HCT116 (cell line): Measurements from ENCODE around the gene SP7. TPM values are rescaled to one million over a fixed set of nuclear protein-coding genes. Genes with fewer than 3 reads are reported as not detected.

Experiments used
- ATAC-seq: fragments of 200-7000 bp; cut with Tn5 transposase; 2 replicates; pipeline ENCODE4 v1.9.1; 2020; ENCODE audit warnings: mild to moderate bottlenecking, moderate library complexity
- BruUV-seq: library from RNA; stranded (reverse); fragments of 400-500 nt; replicated peaks from 2 replicates; lab custom pipeline; 2021; lab: Mats Ljungman, UMichigan
- CTCF ChIA-PET: fragments of 300-600 bp; sonication (Branson Sonifier 250); formaldehyde crosslinking; loops from one replicate; lab custom pipeline; 2021; ENCODE audit warnings: antibody characterized with exemption; lab: Charles Lee
- POLR2A ChIA-PET: fragments of 300-600, 350-600 bp; sonication (Branson Sonifier 250); formaldehyde crosslinking; loops from one replicate; lab custom pipeline; 2021; ENCODE audit warnings: antibody characterized with exemption; lab: Charles Lee
- RAD21 ChIA-PET, 2 experiments: fragments of 300-600 bp; sonication (Branson Sonifier 250); formaldehyde crosslinking; loops; one replicate each; lab custom pipeline; 2023; ENCODE audit warnings: low total read pairs in 2 of 2; ENCODE audit not compliant: uncharacterized antibody in 2 of 2, unreplicated experiment in 2 of 2, low non-redundant PET in 1 of 2; lab: Charles Lee
- DNase-seq: peaks from one replicate; pipeline ENCODE4 v3.0.0-alpha.2; 2010; ENCODE audit warnings: low read depth, low spot score
- H2AFZ ChIP-seq: fragments of 200-600 bp; shearing (Covaris generic), sonication (generic); 2 replicates; pipeline ENCODE4 v1.6.1; 2017; ENCODE audit warnings: low read depth, mixed run types, mixed read lengths, antibody characterized with exemption, low read length; ENCODE audit not compliant: poor library complexity, severe bottlenecking
- H3K27ac ChIP-seq: 2 replicates; pipeline ENCODE4 v1.5.1; 2012; ENCODE audit warnings: low read depth, low read length
- H3K27me3 ChIP-seq: fragments of 200-600 bp; sonication (generic); 2 replicates; pipeline ENCODE4 v1.6.1; 2016; ENCODE audit warnings: mixed run types, low read length, mixed read lengths; ENCODE audit not compliant: insufficient read depth
- H3K36me3 ChIP-seq, 2 experiments: fragments of 200-500 bp in 1 of 2; fragments of 200-600 bp in 1 of 2; sonication (Bioruptor generic) in 1 of 2; sonication (generic) in 1 of 2; 2 replicates each; pipeline versions ENCODE4 v1.5.1 to v1.6.1; 2014 to 2016; ENCODE audit warnings: low read length in 2 of 2, inconsistent platforms in 1 of 2, mixed read lengths in 1 of 2, mixed run types in 1 of 2; ENCODE audit not compliant: insufficient read depth in 2 of 2, control insufficient read depth in 1 of 2
- H3K4me1 ChIP-seq, 2 experiments: fragments of 200-600 bp in 1 of 2; sonication (generic) in 1 of 2; 2 replicates each; pipeline versions ENCODE4 v1.5.1 to v1.6.1; 2012 to 2017; ENCODE audit warnings: low read length in 2 of 2, inconsistent platforms in 1 of 2, mild to moderate bottlenecking in 1 of 2, mixed read lengths in 1 of 2, mixed run types in 1 of 2, moderate library complexity in 1 of 2; ENCODE audit not compliant: insufficient read depth in 2 of 2, control insufficient read depth in 1 of 2
- H3K4me2 ChIP-seq: fragments of 200-600 bp; sonication (generic); 2 replicates; pipeline ENCODE4 v1.6.1; 2017; ENCODE audit warnings: mixed run types, low read length, mixed read lengths
- H3K4me3 ChIP-seq, 2 experiments: fragments of 200-600 bp in 1 of 2; sonication (generic) in 1 of 2; replicated peaks in 1 of 2; 2 replicates each; pipeline ENCODE4 v1.5.1; 2011 to 2016; ENCODE audit warnings: low read length in 2 of 2, control low read depth in 1 of 2, low read depth in 1 of 2, mild to moderate bottlenecking in 1 of 2, mixed read lengths in 1 of 2, mixed run types in 1 of 2
- H3K79me2 ChIP-seq: fragments of 200-600 bp; sonication (generic); 2 replicates; pipeline ENCODE4 v1.6.1; 2017; ENCODE audit warnings: mild to moderate bottlenecking, mixed run types, low read length, moderate library complexity, mixed read lengths; ENCODE audit not compliant: insufficient read depth
- H3K9ac ChIP-seq: fragments of 200-600 bp; sonication (generic); 2 replicates; pipeline ENCODE4 v1.6.1; 2016; ENCODE audit warnings: low read length, mixed read lengths
- H3K9me2 ChIP-seq: fragments of 200-600 bp; sonication (generic), shearing (Covaris generic); 2 replicates; pipeline ENCODE4 v1.6.1; 2017; ENCODE audit warnings: mixed run types, mild to moderate bottlenecking, moderate library complexity; ENCODE audit not compliant: insufficient read depth
- H3K9me3 ChIP-seq, 2 experiments: fragments of 200-500 bp in 1 of 2; fragments of 200-600 bp in 1 of 2; sonication (Bioruptor generic) in 1 of 2; sonication (generic) in 1 of 2; 2 replicates each; pipeline ENCODE4 v1.6.1; 2014 to 2017; ENCODE audit warnings: low read length in 2 of 2, mixed read lengths in 2 of 2, inconsistent platforms in 1 of 2, low read depth in 1 of 2, mild to moderate bottlenecking in 1 of 2, mixed run types in 1 of 2, moderate library complexity in 1 of 2; ENCODE audit not compliant: control insufficient read depth in 1 of 2, insufficient read depth in 1 of 2
- H4K20me1 ChIP-seq: fragments of 200-600 bp; sonication (generic), shearing (Covaris generic); 2 replicates; pipeline ENCODE4 v1.6.1; 2017; ENCODE audit warnings: mixed run types, mild to moderate bottlenecking, moderate library complexity; ENCODE audit not compliant: insufficient read depth
- CBX3 ChIP-seq: IDR thresholded peaks from 2 replicates; pipeline ENCODE4 v1.6.1; 2012; ENCODE audit warnings: low read depth
- CEBPB ChIP-seq: IDR thresholded peaks from 2 replicates; pipeline ENCODE4 v1.6.1; 2012; ENCODE audit warnings: low read depth
- EGR1 ChIP-seq: IDR thresholded peaks from 2 replicates; pipeline ENCODE4 v1.6.1; 2012; ENCODE audit warnings: low read depth
- ELF1 ChIP-seq: IDR thresholded peaks from 2 replicates; pipeline ENCODE4 v1.6.1; 2012; ENCODE audit warnings: low read depth, borderline replicate concordance
- EZH2phosphoT487 ChIP-seq: fragments of 200-600 bp; IDR thresholded peaks from 2 replicates; pipeline ENCODE4 v1.6.1; 2018; ENCODE audit warnings: antibody characterized with exemption, borderline replicate concordance
- POLR2AphosphoS5 ChIP-seq: IDR thresholded peaks from 2 replicates; pipeline ENCODE4 v1.6.1; 2011; ENCODE audit warnings: mild to moderate bottlenecking, low read depth, low read length, moderate library complexity
- RAD21 ChIP-seq: IDR thresholded peaks from 2 replicates; pipeline ENCODE4 v1.6.1; 2012; ENCODE audit warnings: low read depth, mild to moderate bottlenecking
- SIN3A ChIP-seq: IDR thresholded peaks from 2 replicates; pipeline ENCODE4 v1.6.1; 2012; ENCODE audit warnings: low read depth
- SRF ChIP-seq: IDR thresholded peaks from 2 replicates; pipeline ENCODE4 v1.6.1; 2012; ENCODE audit warnings: low read depth
- YY1 ChIP-seq: IDR thresholded peaks from 2 replicates; pipeline ENCODE4 v1.6.1; 2011; ENCODE audit warnings: low read length, low read depth, moderate library complexity, mild to moderate bottlenecking; ENCODE audit not compliant: insufficient replicate concordance; ENCODE audit errors: extremely low read depth
- ZNF274 ChIP-seq: fragments of 200-500 bp; sonication (Bioruptor generic); IDR thresholded peaks from 2 replicates; pipeline ENCODE4 v1.6.1; 2014; ENCODE audit warnings: mild to moderate bottlenecking, low read depth, low read length, inconsistent platforms
- intact Hi-C: fragments of 100-400 bp; cut with micrococcal nuclease; formaldehyde crosslinking; loops from 2 replicates; pipeline ENCODE4 v1.10.0; 2022
- total RNA-seq: library from RNA; stranded (reverse); gene quantifications from one replicate; pipeline ENCODE4 v1.2.1, GENCODE V29; 2021; ENCODE audit not compliant: unreplicated experiment
- TF ChIP-seq, protein P1 (sequence below), 3 experiments: fragments of 200-600 bp in 1 of 3; sonication (generic) in 1 of 3; IDR thresholded peaks in 2 of 3; conservative IDR thresholded peaks in 1 of 3; 2 replicates each; pipeline ENCODE4 v1.5.1; 2012 to 2017; ENCODE audit warnings: low read depth in 2 of 3, low read length in 2 of 3, antibody characterized with exemption in 1 of 3, borderline replicate concordance in 1 of 3, control low read depth in 1 of 3, mild to moderate bottlenecking in 1 of 3, mixed read lengths in 1 of 3, mixed run types in 1 of 3, moderate library complexity in 1 of 3; ENCODE audit not compliant: insufficient read depth in 1 of 3
- TF ChIP-seq, protein P2 (sequence below): IDR thresholded peaks from 2 replicates; pipeline ENCODE4 v1.6.1; 2012

The SP7 gene
- total RNA-seq, 1 experiment from 2014 or later, result not detected

DNA sequence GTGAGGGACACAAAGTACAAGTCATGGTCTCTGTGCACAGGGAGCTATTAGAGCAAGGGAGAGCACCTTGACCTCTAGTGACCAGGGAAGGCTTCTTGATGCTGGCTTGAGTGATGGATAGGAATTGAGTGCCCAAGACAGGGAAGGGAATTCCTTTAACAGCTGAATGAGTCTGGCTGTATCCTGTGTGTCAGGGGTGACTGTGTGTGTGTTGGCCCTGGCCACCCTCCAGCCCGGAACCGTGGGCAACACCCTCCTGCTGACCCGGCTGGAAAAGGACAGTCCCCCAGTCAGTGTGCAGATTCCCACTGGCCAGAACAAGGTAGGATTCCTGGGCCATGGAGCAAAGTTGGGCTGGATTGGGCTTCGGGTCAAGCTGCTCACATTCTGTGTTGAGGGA is 46.3 kb downstream of the SP7 start:
- Histone ChIP-seq H3K79me2 (no peaks in the 10 kb centered on the region), H2AFZ (no peak overlapping the region), H3K9me2 (no peaks in the 10 kb centered on the region), H3K9me3 (no peaks in the 10 kb centered on the region), H3K27me3 (no peaks in the 10 kb centered on the region), H4K20me1 (no peaks in the 10 kb centered on the region), H3K9ac (no peak overlapping the region), H3K36me3 (peaks cover 38 to 40% of the 10 kb centered on the region in 2 experiments; a peak in 3 of 4 replicates), H3K4me2 (no peak overlapping the region), H3K4me1 (peaks cover 3% of the 10 kb centered on the region in 2 experiments), H3K27ac (no peak overlapping the region), H3K4me3 (no peak overlapping the region)
- DNase-seq (no peak), ATAC-seq (no peak)
- intact Hi-C loops, result loop anchor here (10.0 kb wide), 1 partner anchor 225 kb away; no protein-coding TSS in a partner anchor
- ChIA-PET CTCF (interaction anchor here (0.8 kb wide), 2 partner anchors 73 to 76 kb away, joined by 3 read pairs; no protein-coding TSS in a partner anchor), POLR2A (no interaction called here), RAD21 (interaction anchor here in 1 of 2 experiments (1.0 kb wide), 1 partner anchor 76 kb away, joined by 3 read pairs; no protein-coding TSS in a partner anchor)
- TF ChIP-seq ZNF274, result no peak
- TF ChIP-seq SRF, result no peak
- TF ChIP-seq EGR1, result no peak
- TF ChIP-seq CEBPB, result no peak
- no peak for TF ChIP-seq SIN3A
- TF ChIP-seq EZH2phosphoT487, result no peak
- no peak for TF ChIP-seq POLR2AphosphoS5
- no TSS peak for BruUV-seq

DNA sequence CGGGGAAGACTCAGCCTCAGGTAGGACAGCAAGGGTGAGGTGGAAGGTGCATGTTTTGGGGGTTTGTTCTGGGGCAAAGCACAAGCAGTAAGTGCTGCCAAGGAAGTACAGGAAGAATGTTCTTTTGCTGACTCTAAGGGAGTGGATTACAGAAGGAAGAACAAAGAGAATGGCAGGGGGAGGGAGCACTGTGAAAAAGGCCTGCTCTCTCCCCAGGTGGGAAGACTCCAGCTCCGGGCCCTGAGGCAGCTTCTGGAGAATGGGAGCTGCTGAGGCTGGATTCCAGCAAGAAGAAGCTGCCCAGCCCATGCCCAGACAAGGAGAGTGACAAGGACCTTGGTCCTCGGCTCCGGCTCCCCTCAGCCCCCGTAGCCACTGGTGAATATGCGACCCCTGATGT is 47.8 kb downstream of the SP7 start:
- ATAC-seq, result no peak
- no peaks in the 10 kb centered on the region for H3K79me2 ChIP-seq
- intact Hi-C loops, result loop anchor here (10.0 kb wide), 1 partner anchor 224 kb away; no protein-coding TSS in a partner anchor
- peaks cover 42 to 50% of the 10 kb centered on the region in 2 experiments for H3K36me3 ChIP-seq
- TF ChIP-seq POLR2AphosphoS5, result no peak
- TF ChIP-seq ELF1, result no peak
- TF ChIP-seq, protein P1, sequence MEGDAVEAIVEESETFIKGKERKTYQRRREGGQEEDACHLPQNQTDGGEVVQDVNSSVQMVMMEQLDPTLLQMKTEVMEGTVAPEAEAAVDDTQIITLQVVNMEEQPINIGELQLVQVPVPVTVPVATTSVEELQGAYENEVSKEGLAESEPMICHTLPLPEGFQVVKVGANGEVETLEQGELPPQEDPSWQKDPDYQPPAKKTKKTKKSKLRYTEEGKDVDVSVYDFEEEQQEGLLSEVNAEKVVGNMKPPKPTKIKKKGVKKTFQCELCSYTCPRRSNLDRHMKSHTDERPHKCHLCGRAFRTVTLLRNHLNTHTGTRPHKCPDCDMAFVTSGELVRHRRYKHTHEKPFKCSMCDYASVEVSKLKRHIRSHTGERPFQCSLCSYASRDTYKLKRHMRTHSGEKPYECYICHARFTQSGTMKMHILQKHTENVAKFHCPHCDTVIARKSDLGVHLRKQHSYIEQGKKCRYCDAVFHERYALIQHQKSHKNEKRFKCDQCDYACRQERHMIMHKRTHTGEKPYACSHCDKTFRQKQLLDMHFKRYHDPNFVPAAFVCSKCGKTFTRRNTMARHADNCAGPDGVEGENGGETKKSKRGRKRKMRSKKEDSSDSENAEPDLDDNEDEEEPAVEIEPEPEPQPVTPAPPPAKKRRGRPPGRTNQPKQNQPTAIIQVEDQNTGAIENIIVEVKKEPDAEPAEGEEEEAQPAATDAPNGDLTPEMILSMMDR (IDR thresholded peaks at IDR 0.05 in 2 of 3, conservative IDR thresholded peaks at IDR 0.05 in 1 of 3; ENCODE audit: borderline replicate concordance in 1 of 3, insufficient read depth in 1 of 3, low read depth in 2 of 3, low read length in 2 of 3), result no peak
- TF ChIP-seq RAD21, result no peak
- TF ChIP-seq YY1, result no peak
- TF ChIP-seq, protein P2, sequence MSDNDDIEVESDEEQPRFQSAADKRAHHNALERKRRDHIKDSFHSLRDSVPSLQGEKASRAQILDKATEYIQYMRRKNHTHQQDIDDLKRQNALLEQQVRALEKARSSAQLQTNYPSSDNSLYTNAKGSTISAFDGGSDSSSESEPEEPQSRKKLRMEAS, result no peak
- no peak for TF ChIP-seq CBX3
- no peak for TF ChIP-seq CEBPB
- no peak for TF ChIP-seq EZH2phosphoT487
- BruUV-seq, result no TSS peak
- no peak for DNase-seq
- H3K4me2 ChIP-seq, result no peak overlapping the region
- no peaks in the 10 kb centered on the region for H4K20me1 ChIP-seq
- no peak overlapping the region for H3K9ac ChIP-seq
- RAD21 ChIA-PET, result no interaction called here
- no peak overlapping the region for H3K4me3 ChIP-seq
- no peak overlapping the region for H2AFZ ChIP-seq
- no peaks in the 10 kb centered on the region for H3K9me2 ChIP-seq
- H3K27me3 ChIP-seq, result no peaks in the 10 kb centered on the region
- POLR2A ChIA-PET, result no interaction called here
- no peaks in the 10 kb centered on the region for H3K9me3 ChIP-seq
- H3K27ac ChIP-seq, result no peak overlapping the region
- CTCF ChIA-PET, result interaction anchor here (1.1 to 3.0 kb wide), 2 partner anchors 74 to 78 kb away, joined by 3 to 34 read pairs; no protein-coding TSS in a partner anchor
- H3K4me1 ChIP-seq, result no peaks in the 10 kb centered on the region
